ENCODE data around the gene LTA.

DNA sequence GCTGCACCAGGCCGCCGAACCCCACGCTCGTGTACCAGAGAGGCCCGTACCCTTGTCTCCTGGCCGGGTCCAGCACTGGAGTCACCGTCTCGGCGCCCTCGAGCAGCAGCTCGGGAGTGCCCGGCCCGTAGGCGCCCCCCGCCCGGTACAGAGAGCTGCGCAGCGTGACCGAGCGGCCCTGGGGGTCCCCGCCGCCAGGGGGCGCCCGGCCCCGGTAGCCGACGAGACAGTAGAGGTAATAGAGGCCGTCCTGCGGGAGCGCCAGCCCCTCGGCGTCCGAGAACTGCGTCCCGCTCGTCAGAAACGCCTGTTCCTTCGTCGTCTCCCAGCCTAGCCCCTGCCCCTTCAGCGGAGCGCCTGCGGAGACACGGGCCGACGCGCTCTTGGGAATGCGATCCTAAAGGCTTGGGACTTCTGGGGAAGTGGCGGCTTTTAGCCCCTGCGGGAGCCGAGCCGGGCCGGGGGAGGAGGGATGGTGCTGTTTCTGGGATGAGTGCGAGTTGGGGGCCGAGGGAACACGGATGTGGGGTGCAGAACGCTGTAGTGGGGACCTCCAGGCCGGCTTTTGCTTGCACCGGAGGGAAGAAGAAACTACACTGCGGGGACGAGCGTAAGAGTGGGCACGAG lies 8.8 kb downstream of the LTA start:
- TF ChIP-seq, protein P1, sequence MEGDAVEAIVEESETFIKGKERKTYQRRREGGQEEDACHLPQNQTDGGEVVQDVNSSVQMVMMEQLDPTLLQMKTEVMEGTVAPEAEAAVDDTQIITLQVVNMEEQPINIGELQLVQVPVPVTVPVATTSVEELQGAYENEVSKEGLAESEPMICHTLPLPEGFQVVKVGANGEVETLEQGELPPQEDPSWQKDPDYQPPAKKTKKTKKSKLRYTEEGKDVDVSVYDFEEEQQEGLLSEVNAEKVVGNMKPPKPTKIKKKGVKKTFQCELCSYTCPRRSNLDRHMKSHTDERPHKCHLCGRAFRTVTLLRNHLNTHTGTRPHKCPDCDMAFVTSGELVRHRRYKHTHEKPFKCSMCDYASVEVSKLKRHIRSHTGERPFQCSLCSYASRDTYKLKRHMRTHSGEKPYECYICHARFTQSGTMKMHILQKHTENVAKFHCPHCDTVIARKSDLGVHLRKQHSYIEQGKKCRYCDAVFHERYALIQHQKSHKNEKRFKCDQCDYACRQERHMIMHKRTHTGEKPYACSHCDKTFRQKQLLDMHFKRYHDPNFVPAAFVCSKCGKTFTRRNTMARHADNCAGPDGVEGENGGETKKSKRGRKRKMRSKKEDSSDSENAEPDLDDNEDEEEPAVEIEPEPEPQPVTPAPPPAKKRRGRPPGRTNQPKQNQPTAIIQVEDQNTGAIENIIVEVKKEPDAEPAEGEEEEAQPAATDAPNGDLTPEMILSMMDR (IDR thresholded peaks at IDR 0.05): peak; percentile 91 to 98 (median 96)
- peak; percentile 40 to 52 for TF ChIP-seq POLR2A (IDR thresholded peaks at IDR 0.05)

Data from uterus (tissue), 2 donors.